ENCODE results near the gene OR52A1. TPM values are rescaled to one million over a fixed set of nuclear protein-coding genes. Genes with fewer than 3 reads are reported as not detected.

OR52A1 gene
- total and polyA plus RNA-seq, 9 of the 15 experiments (the other 6 are each of a cell fraction or from before 2014, with no cell fraction given), result under 0.01 to 0.33 (median 0.13) TPM; not detected in 3

- TF ChIP-seq CTCF (IDR thresholded peaks at IDR 0.05 in 2 of 3, conservative IDR thresholded peaks at IDR 0.05 in 1 of 3; ENCODE audit: insufficient read depth in 2 of 3, low read depth in 1 of 3, low read length in 3 of 3) (no peak), MCM5 (IDR thresholded peaks at IDR 0.05; ENCODE audit: low read depth) (no peak), PRMT5 (CRISPR knock-in tag; IDR thresholded peaks at IDR 0.05) (no peak), CBX1 (IDR thresholded peaks at IDR 0.05; ENCODE audit: low read depth) (no peak), EP300 (IDR thresholded peaks at IDR 0.05; ENCODE audit: low read length) (peak; percentile 96), ZNF140 (CRISPR knock-in tag; IDR thresholded peaks at IDR 0.05) (no peak), NR2F6 (CRISPR knock-in tag; IDR thresholded peaks at IDR 0.05) (no peak), SAFB (IDR thresholded peaks at IDR 0.05; ENCODE audit: borderline replicate concordance, low read depth, low read length) (no peak), HMBOX1 (IDR thresholded peaks at IDR 0.05) (peak; percentile 86), BHLHE40 (IDR thresholded peaks at IDR 0.05; ENCODE audit: low read length) (peak; percentile 49; the same call in 1 of the 2 replicates), PTTG1 (tag; IDR thresholded peaks at IDR 0.05; ENCODE audit: low read depth) (no peak), ATF4 (CRISPR knock-in tag; IDR thresholded peaks at IDR 0.05) (peak; percentile 64), NR2C1 (IDR thresholded peaks at IDR 0.05) (no peak), NR2C1 (tag; IDR thresholded peaks at IDR 0.05) (peak; percentile 66), DNMT1 (IDR thresholded peaks at IDR 0.05) (no peak), BCLAF1 (IDR thresholded peaks at IDR 0.05; ENCODE audit: borderline replicate concordance in 1 of 2, control insufficient read depth in 1 of 2, low read depth in 2 of 2, low read length in 1 of 2) (no peak), SMC3 (conservative IDR thresholded peaks at IDR 0.05; ENCODE audit: insufficient read depth, low read depth, low read length) (no peak), ZNF184 (CRISPR knock-in tag; IDR thresholded peaks at IDR 0.05) (no peak), ZNF79 (CRISPR knock-in tag; IDR thresholded peaks at IDR 0.05; ENCODE audit: low read depth) (no peak), MITF (IDR thresholded peaks at IDR 0.05) (peak; percentile 45; the same call in 1 of the 2 replicates), MAFF (IDR thresholded peaks at IDR 0.05; ENCODE audit: low read length) (no peak; the same call in 1 of the 2 replicates)
These were observed 2.8 kb downstream of the OR52A1 start (continued) for GRCh38 chr11:5151713-5152153.
